ENCODE results near the gene ZDHHC11. TPM values are rescaled to one million over a fixed set of nuclear protein-coding genes. Genes with fewer than 3 reads are reported as not detected.
"Not testable (repeated sequence)": the region's sequence is repeated elsewhere in the genome, so short reads cannot be mapped to it uniquely, and the experiment has no call there.

Gene ZDHHC11
- total RNA-seq, 1 donor from 2014 or later, result 73.0 TPM

GRCh38 chr5:880816-881550, 30.2 kb upstream of the ZDHHC11 start:
- Mint-ChIP-seq H3K27me3 (ENCODE audit: unreplicated experiment) (peaks cover 2% of the 10 kb centered on the region), H3K4me1 (ENCODE audit: low read depth, unreplicated experiment) (no peaks in the 10 kb centered on the region), H3K9me3 (ENCODE audit: unreplicated experiment) (peaks cover 3% of the 10 kb centered on the region), H3K27ac (ENCODE audit: unreplicated experiment) (no peak overlapping the region), H3K4me3 (ENCODE audit: unreplicated experiment) (no peak overlapping the region), H3K36me3 (ENCODE audit: unreplicated experiment) (peaks cover 19% of the 10 kb centered on the region)
- DNase-seq, result no peak
- no peak for TF ChIP-seq CTCF (IDR thresholded peaks at IDR 0.05; ENCODE audit: partially characterized antibody, unreplicated experiment)

GRCh38 chr5:878677-879076, 27.9 kb upstream of the ZDHHC11 start:
- DNase-seq; H3K4me3 Mint-ChIP-seq (ENCODE audit: unreplicated experiment); H3K4me1 Mint-ChIP-seq (ENCODE audit: low read depth, unreplicated experiment); H3K27ac Mint-ChIP-seq (ENCODE audit: unreplicated experiment); H3K9me3 Mint-ChIP-seq (ENCODE audit: unreplicated experiment); H3K27me3 Mint-ChIP-seq (ENCODE audit: unreplicated experiment): not testable (repeated sequence)
- H3K36me3 Mint-ChIP-seq (ENCODE audit: unreplicated experiment), result peaks cover 20% of the 10 kb centered on the region

- no peak for DNase-seq
- H3K36me3 Mint-ChIP-seq (ENCODE audit: unreplicated experiment), result peaks cover 17% of the 10 kb centered on the region
- H3K4me3 Mint-ChIP-seq (ENCODE audit: unreplicated experiment), result no peak overlapping the region
- H3K27ac Mint-ChIP-seq (ENCODE audit: unreplicated experiment), result no peak overlapping the region
- H3K9me3 Mint-ChIP-seq (ENCODE audit: unreplicated experiment), result peaks cover 3% of the 10 kb centered on the region
- no peak for TF ChIP-seq CTCF (IDR thresholded peaks at IDR 0.05; ENCODE audit: partially characterized antibody, unreplicated experiment)
- no peaks in the 10 kb centered on the region for H3K4me1 Mint-ChIP-seq (ENCODE audit: low read depth, unreplicated experiment)
- no peaks in the 10 kb centered on the region for H3K27me3 Mint-ChIP-seq (ENCODE audit: unreplicated experiment)
Observed at GRCh38 chr5:878125-878524, 27.3 kb upstream of the ZDHHC11 start.

- H3K9me3 Mint-ChIP-seq (ENCODE audit: unreplicated experiment), result no peaks in the 10 kb centered on the region
- H3K36me3 Mint-ChIP-seq (ENCODE audit: unreplicated experiment), result peaks cover 5% of the 10 kb centered on the region
- no peak for DNase-seq
- H3K4me3 Mint-ChIP-seq (ENCODE audit: unreplicated experiment), result no peak overlapping the region
- H3K27ac Mint-ChIP-seq (ENCODE audit: unreplicated experiment), result no peak overlapping the region
- no peaks in the 10 kb centered on the region for H3K4me1 Mint-ChIP-seq (ENCODE audit: low read depth, unreplicated experiment)
- TF ChIP-seq CTCF (IDR thresholded peaks at IDR 0.05; ENCODE audit: partially characterized antibody, unreplicated experiment), result no peak
- no peaks in the 10 kb centered on the region for H3K27me3 Mint-ChIP-seq (ENCODE audit: unreplicated experiment)
Observed at GRCh38 chr5:876398-877365, 25.9 kb upstream of the ZDHHC11 start.

GRCh38 chr5:875931-876330, 25.1 kb upstream of the ZDHHC11 start:
- no peak for TF ChIP-seq CTCF (IDR thresholded peaks at IDR 0.05; ENCODE audit: partially characterized antibody, unreplicated experiment)
- Mint-ChIP-seq H3K36me3 (ENCODE audit: unreplicated experiment) (peaks cover 5% of the 10 kb centered on the region), H3K9me3 (ENCODE audit: unreplicated experiment) (no peaks in the 10 kb centered on the region), H3K4me3 (ENCODE audit: unreplicated experiment) (no peak overlapping the region), H3K4me1 (ENCODE audit: low read depth, unreplicated experiment) (no peaks in the 10 kb centered on the region), H3K27me3 (ENCODE audit: unreplicated experiment) (no peaks in the 10 kb centered on the region), H3K27ac (ENCODE audit: unreplicated experiment) (peak overlapping the region; percentile 0)
- DNase-seq, result no peak

Measured in glutamatergic neuron (in vitro differentiated cells).